Measurements from ENCODE around the gene XPO1. TPM values are rescaled to one million over a fixed set of nuclear protein-coding genes. Genes with fewer than 3 reads are reported as not detected.

Gene XPO1
- total and polyA plus RNA-seq, 2 donors (not counting 3 experiments of a cell fraction or from before 2014, with no cell fraction given): 46.7 to 166 TPM

GRCh38 chr2:61450144-61450543, 88.0 kb downstream of the XPO1 start:
- DNase-seq (ENCODE audit: low read depth, low spot score): no peak
- dilution Hi-C loops (cut with MboI; ENCODE audit: extremely low pct_ligation_motif_present, low sequenced_read_pairs): no loop called here
- Histone ChIP-seq H3K9ac (replicated peaks; ENCODE audit: extremely low read depth, insufficient read depth, low read length) (no peak overlapping the region), H3K79me2 (ENCODE audit: control insufficient read depth, insufficient read depth, low read length) (peaks cover 96% of the 10 kb centered on the region), H3K27me3 (ENCODE audit: control insufficient read depth in 2 of 2, insufficient read depth in 2 of 2, low read length in 2 of 2) (no peaks in the 10 kb centered on the region), H3K9me3 (replicated peaks; ENCODE audit: control insufficient read depth, insufficient read depth, low read length) (no peaks in the 10 kb centered on the region), H3K9me1 (replicated peaks; ENCODE audit: control insufficient read depth, extremely low read depth, insufficient read depth, low read length) (no peaks in the 10 kb centered on the region), H3K36me3 (ENCODE audit: control insufficient read depth in 2 of 2, extremely low read depth in 1 of 2, insufficient read depth in 2 of 2, low read length in 2 of 2) (no peaks in the 10 kb centered on the region), H3K4me1 (ENCODE audit: control insufficient read depth, extremely low read depth, insufficient read depth, low read length) (no peaks in the 10 kb centered on the region), H2AFZ (ENCODE audit: low read depth, low read length) (no peak overlapping the region), H3K4me2 (ENCODE audit: insufficient read depth, low read length) (no peak overlapping the region), H3K27ac (ENCODE audit: insufficient read depth, low read depth, low read length) (no peak overlapping the region), H4K20me1 (replicated peaks; ENCODE audit: control insufficient read depth, extremely low read depth, insufficient read depth, low read length) (peaks cover 3% of the 10 kb centered on the region), H3K4me3 (replicated peaks in 1 of 3; ENCODE audit: insufficient read depth in 1 of 3, low read depth in 1 of 3, low read length in 3 of 3) (no peak overlapping the region)
- no TSS peak for BruUV-seq (replicated peaks)
- FAIRE-seq: no peak
- TF ChIP-seq POLR2A (IDR thresholded peaks at IDR 0.05; ENCODE audit: low read depth, low read length) (no peak), JUN (IDR thresholded peaks at IDR 0.05; ENCODE audit: borderline replicate concordance, insufficient read depth, insufficient read length, low read depth) (no peak), MYC (IDR thresholded peaks at IDR 0.05; ENCODE audit: low read depth, low read length) (no peak), EZH2 (IDR thresholded peaks at IDR 0.05; ENCODE audit: borderline replicate concordance, low read depth, low read length, severe bottlenecking) (no peak), FOS (IDR thresholded peaks at IDR 0.05; ENCODE audit: borderline replicate concordance, insufficient read depth, low read length) (no peak), POLR2AphosphoS5 (IDR thresholded peaks at IDR 0.05; ENCODE audit: insufficient read depth, low read depth, low read length) (no peak), GATA2 (IDR thresholded peaks at IDR 0.05; ENCODE audit: insufficient read depth, insufficient read length, low read depth, low read length) (no peak)
- TF ChIP-seq, protein P1, sequence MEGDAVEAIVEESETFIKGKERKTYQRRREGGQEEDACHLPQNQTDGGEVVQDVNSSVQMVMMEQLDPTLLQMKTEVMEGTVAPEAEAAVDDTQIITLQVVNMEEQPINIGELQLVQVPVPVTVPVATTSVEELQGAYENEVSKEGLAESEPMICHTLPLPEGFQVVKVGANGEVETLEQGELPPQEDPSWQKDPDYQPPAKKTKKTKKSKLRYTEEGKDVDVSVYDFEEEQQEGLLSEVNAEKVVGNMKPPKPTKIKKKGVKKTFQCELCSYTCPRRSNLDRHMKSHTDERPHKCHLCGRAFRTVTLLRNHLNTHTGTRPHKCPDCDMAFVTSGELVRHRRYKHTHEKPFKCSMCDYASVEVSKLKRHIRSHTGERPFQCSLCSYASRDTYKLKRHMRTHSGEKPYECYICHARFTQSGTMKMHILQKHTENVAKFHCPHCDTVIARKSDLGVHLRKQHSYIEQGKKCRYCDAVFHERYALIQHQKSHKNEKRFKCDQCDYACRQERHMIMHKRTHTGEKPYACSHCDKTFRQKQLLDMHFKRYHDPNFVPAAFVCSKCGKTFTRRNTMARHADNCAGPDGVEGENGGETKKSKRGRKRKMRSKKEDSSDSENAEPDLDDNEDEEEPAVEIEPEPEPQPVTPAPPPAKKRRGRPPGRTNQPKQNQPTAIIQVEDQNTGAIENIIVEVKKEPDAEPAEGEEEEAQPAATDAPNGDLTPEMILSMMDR (IDR thresholded peaks at IDR 0.05; ENCODE audit: extremely low read depth in 1 of 2, insufficient read depth in 1 of 2, low read depth in 1 of 2, low read length in 2 of 2): no peak
- TF ChIP-seq, protein P2, sequence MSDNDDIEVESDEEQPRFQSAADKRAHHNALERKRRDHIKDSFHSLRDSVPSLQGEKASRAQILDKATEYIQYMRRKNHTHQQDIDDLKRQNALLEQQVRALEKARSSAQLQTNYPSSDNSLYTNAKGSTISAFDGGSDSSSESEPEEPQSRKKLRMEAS (IDR thresholded peaks at IDR 0.05; ENCODE audit: insufficient read depth, insufficient read length): no peak
- ChIA-PET POLR2A (no interaction called here), CTCF (no interaction called here)
- intact Hi-C loops (cut with micrococcal nuclease): no loop called here
